ENCODE results near the gene TEX264.
"Not testable (repeated sequence)": the region's sequence is repeated elsewhere in the genome, so short reads cannot be mapped to it uniquely, and the experiment has no call there.

Gene TEX264

GRCh38 chr3:51670823-51671733, at the start of gene TEX264:
Gene TEX264, plus strand, starts transcription at chr3:51671252. Its CDS starts 3,053 bp downstream, at chr3:51674305.
- DNase-seq (ENCODE audit: low read depth in 2 of 2) = peak; percentile 42 to 47

DNA sequence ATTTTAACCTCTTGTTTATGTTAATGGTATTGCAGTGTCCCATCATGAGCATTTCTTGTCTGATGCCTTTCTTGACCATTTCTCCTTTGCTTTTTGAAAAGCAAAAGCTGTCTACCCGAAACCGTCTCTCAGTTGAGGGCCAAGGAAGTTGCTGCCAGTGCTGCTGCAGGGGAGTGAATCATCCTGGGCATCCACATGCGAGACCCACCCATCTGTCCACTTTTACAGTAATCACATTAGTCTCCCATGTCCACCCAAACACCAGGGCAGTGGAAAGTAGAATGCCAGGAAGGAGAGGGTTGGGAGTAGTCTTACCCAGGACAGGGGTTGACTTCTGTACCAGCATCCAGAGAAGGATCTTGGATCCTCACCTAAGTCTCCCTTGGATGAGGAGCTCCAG, 48.6 kb upstream of the TEX264 start:
- DNase-seq (ENCODE audit: low read depth in 2 of 2) = no peak

GRCh38 chr3:51622868-51623267, 48.2 kb upstream of the TEX264 start:
- peak; percentile 54 to 66 for DNase-seq (ENCODE audit: low read depth in 2 of 2)

DNA sequence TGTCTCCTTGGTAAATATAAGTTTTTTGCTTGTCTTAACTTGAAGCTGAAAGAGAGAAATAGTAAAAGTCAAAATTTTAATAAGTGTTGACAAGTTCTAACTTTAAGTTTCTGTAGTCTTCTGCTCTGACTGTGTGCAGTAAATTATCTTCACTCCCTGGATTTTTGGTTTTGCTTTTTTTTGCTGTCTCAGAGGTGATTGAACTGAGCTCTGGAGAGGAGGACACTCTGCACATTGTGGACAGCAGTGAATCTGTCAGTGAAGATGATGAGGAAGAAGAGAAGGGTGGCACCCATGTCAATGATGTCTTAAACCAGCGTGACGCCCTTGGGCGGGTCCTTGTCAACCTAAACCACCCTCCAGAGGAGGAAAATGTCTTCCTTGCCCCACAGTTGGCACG, 40.5 kb upstream of the TEX264 start:
- DNase-seq (ENCODE audit: low read depth in 2 of 2) = no peak

DNA sequence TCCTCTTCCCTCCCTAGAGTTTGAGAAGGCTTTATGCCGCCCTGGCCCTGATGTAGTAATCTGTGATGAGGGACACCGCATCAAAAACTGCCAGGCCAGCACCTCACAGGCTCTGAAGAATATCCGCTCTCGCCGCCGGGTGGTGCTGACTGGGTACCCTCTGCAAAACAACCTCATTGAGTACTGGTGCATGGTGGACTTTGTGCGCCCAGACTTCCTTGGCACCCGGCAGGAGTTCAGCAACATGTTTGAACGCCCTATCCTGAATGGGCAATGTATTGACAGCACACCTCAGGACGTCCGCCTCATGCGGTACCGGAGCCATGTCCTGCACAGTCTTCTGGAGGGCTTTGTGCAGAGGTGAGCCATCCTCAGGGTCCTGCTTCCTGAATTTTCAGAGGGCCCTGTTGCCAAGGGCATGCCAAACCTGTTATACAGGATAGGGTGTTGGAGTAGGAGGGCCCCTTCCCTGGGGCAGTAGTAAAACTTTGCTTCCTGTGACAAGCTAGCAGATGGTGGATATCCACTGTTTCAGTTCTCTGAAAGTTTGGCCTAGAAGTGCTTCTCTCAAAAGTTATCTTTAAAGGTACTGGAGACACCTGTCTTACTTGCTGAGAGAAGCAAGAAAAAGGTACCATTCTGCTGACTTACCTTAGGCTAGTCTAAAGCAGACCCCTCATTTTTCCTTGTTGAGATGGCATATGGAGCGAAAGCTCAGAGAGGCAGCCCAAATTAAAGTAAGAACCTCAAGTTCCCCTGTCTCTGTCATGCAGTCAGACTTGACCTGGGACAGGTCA, 33.7 kb upstream of the TEX264 start:
- DNase-seq (ENCODE audit: low read depth in 2 of 2) = no peak

- DNase-seq (ENCODE audit: low read depth in 2 of 2) = peak in 1 of 2 experiments; percentile 13
Observed at GRCh38 chr3:51637941-51638471, 33.0 kb upstream of the TEX264 start.

DNA sequence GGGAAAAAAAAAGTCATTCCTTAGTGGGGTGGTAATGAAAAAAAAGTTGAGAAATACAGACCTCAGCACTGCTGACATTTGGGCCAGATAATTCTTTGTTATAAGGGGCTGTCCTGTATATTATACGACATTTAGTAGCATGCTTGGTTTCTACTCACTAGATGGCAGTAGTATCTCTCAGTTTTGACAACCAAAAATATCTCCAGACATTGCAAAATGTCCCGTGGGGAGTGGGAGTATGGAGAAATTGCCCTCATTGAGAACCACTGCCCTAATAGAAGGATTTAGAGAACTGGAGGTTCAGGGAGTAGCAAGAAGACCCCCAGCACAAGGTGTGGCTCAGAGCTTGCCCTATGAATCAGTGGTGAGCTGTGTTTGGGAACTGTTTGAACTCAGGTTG, 28.6 kb upstream of the TEX264 start:
- DNase-seq (ENCODE audit: low read depth in 2 of 2) = no peak

DNA sequence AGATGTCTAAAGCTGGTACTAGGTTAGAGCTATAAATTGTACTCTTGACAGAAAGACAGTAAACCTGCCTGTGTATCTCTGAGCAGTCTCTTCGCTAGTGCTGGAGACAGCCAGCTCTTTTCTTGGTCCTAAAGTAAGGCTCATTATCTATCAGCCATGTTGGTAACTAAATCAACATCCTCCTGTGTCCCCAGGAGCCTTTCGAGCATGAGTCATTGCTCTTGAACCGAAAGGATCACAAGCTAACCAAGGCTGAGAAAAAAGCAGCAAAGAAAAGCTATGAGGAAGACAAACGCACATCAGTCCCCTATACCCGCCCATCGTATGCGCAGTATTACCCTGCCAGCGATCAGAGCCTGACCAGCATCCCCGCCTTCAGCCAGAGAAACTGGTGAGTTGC, 25.0 kb upstream of the TEX264 start:
- no peak for DNase-seq (ENCODE audit: low read depth in 2 of 2)

DNA sequence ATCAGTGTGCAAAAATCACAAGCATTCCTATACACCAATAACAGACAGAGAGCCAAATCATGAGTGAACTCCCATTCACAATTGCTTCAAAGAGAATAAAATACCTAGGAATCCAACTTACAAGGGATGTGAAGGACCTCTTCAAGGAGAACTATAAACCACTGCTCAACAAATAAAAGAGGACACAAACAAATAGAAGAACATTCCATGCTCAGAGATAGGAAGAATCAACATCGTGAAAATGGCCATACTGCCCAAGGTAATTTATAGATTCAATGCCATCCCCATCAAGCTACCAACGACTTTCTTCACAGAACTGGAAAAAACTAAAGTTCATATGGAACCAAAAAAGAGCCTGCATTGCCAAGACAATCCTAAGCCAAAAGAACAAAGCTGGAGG, 18.9 kb upstream of the TEX264 start:
- not testable (repeated sequence) for DNase-seq (ENCODE audit: low read depth in 2 of 2)

DNA sequence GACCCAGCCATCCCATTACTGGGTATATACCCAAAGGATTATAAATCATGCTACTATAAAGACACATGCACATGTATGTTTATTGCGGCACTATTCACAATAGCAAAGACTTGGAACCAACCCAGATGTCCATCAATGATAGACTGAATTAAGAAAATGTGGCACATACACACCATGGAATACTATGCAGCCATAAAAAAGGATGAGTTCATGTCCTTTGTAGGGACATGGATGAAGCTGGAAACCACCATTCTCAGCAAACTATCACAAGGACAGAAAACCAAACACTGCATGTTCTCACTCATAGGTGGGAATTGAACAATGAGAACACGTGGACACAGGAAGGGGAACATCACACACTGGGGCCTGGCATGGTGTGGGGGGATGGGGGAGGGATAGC, 17.6 kb upstream of the TEX264 start:
- not testable (repeated sequence) for DNase-seq (ENCODE audit: low read depth in 2 of 2)

DNA sequence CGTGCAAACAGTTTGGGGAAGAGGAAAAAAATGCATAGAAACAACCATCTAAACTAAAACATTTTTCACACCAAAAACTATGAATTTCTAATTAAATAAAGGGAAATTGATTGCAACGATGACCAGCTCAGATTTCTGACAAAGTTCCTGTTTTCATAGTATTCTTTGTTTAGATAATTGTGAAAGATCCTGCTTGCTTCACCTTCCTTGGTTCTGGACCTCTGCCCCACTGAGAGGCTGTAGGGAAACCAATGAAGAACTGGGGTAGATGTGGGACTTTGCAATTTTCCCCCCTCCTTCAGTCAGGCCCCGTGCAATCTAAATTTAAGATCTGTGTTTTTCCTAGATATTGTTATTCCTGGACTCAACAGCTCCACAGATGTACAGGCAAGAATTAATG, 13.8 kb upstream of the TEX264 start:
- DNase-seq (ENCODE audit: low read depth in 2 of 2) = no peak

- no peak for DNase-seq (ENCODE audit: low read depth in 2 of 2)
Observed at GRCh38 chr3:51659942-51660341, 11.1 kb upstream of the TEX264 start.

DNA sequence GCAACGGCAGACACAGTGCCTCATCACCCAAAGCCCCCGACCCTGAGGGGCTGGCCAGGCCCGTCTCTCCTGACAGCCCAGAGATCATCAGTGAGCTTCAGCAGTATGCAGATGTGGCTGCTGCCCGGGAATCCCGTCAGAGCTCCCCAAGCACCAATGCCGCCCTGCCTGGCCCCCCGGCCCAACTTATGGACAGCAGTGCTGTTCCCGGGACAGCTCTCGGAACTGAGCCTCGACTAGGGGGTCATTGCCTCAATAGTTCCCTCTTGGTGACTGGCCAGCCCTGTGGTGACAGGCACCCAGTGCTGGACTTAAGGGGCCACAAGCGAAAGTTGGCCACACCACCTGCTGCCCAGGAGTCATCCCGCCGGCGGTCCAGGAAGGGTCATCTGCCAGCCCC, 8.6 kb upstream of the TEX264 start:
- no peak for DNase-seq (ENCODE audit: low read depth in 2 of 2)

DNA sequence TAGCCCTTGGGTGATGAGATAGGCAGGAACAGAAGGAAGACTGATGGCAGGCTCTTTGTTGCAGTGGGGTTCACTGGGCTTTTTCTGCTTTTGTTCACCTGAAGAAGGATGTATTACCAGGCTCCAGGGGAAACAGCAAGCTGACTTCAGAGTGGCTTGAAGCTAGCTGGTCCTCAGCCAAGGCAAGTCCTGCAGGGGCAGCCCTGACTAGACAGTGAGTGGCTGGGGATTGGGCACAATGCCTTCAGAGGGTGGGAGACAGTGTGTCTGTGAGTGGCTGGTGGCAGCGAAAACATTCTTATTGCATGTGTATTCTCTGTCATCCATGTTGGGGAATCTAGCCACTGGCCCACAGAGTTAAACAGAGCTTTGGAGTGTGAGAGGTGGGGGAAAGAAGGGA, 2.3 kb upstream of the TEX264 start:
- DNase-seq (ENCODE audit: low read depth in 2 of 2) = no peak

DNA sequence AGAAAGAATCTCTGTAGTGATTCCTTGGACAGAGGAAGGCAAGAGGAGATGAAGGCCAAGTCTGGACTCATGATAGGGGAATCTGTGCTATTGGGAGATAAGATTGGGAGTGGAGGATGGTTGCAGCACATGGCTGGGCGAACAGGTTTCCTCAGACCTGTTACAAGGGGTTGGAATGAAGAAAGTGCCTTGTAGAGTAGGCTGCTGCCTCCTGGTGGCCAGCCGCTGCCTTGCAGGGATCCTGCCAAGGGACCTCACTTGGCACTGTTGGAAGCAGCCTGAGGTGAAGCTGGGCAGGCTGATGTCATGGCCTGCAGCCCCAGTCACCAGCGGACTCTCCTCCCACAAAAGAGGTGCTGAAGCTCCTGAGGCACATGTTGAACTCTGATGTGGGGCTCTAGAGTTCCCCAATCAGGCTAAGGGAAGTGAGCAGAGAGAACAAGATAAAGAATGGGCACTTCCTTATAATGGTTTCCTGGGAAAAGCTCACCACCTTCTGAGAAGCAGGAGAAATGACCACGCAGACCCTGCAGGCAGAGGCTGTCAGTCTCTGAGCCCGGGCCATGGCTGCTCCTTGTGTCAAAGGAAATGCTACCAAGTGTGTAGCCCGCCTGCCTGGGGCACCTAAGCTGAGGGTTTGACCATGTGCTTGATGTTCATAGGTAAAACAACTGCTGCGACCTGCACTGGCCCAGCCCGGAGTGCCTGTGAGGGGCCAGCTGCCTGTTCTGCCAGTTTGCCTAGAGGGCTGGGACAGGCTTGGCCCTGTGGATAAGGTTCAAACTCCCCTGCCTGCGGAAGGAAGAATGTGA, 1.6 kb upstream of the TEX264 start:
- DNase-seq (ENCODE audit: low read depth in 2 of 2) = peak; percentile 20 to 23

DNA sequence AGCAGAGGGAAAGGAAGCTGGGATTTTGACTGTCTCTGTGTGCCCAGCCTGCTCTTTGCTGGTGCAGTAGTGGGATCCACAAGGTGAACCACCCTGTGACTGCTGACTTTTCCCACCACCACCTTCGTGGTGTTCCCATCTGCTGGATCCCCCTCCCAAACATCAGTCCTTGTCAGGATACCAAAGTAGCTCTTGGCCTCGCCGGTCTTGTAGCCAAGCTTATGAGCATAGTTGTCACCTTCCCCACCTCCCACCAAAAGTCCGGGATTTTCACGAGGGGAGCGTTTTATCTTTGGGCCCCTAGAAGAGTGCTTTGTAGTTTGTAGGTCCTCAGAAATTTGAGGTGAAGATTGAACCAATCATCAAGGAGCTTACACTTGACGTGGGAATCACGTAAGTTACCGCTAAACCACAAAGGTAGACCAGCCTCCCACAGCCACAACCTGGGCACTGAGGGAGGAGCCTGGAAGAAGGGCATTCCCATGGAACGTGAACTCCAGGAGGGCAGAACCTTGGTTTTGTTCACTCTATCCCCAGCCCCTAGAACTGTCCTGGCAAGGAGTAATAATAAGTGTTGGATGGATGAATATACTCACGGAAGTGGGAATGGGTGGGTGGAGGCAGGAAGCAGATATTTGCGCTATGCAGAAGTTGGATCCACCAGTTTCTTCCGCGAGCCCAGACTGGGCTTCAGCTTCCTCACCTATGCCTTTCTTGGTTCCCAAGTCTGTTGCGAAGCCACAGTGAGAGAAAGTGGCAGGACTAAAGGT, 814 bp upstream of the TEX264 start:
- no peak for DNase-seq (ENCODE audit: low read depth in 2 of 2)

GRCh38 chr3:51671734-51672475, 853 bp downstream of the TEX264 start:
- DNase-seq (ENCODE audit: low read depth in 2 of 2) = no peak

DNA sequence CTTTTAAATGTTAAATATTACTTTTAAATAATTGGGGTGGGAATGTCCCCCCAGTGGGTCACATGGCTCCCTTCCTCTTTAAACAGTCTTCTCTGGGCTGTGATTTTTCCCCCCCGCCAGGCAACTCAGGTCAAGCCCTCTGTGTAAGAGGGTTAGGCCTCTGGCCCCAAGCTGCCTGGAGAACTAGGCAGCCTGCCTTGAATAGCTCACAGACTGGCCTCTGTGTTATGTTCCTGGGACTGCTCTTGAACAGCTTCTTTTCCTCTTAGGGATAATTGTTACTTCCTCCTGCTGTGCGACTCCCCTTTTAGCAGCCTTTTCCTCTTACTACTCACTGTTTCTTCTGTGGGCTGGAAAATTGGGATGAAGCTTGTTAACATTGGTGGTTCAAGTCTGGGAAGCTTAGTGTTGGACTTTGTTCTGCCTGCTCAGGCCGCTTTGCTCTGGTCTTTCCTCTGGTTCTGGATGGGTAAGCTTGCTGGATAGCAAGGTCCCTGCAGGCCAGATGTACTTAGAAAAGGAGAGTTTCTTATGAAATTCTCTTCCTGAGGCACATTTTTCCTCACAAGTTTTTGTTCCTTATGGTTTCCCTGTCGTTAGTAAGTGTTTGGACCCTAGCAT, 2.2 kb downstream of the TEX264 start:
- no peak for DNase-seq (ENCODE audit: low read depth in 2 of 2)

- DNase-seq (ENCODE audit: low read depth in 2 of 2) = no peak
Observed at GRCh38 chr3:51673802-51674654, 3.0 kb downstream of the TEX264 start.
